Testis (tissue), 3 donors: ENCODE data around the gene ANKRD11. TPM values are rescaled to one million over a fixed set of nuclear protein-coding genes. Genes with fewer than 3 reads are reported as not detected.

Experiments
- DNase-seq: peaks from one replicate; pipeline ENCODE4 v3.0.0-alpha.2; 2019
- H3K27ac ChIP-seq, 2 donors: fragments of 200-600 bp; sonication (generic); one replicate each; pipeline ENCODE4 v1.5.1; 2019
- H3K27me3 ChIP-seq: fragments of 200-600 bp; sonication (generic); one replicate; pipeline ENCODE4 v1.5.1; 2019
- H3K36me3 ChIP-seq: fragments of 200-600 bp; sonication (generic); one replicate; pipeline ENCODE4 v1.5.1; 2017; ENCODE audit warnings: low read depth; ENCODE audit errors: missing control alignments
- H3K4me1 ChIP-seq: fragments of 200-600 bp; sonication (generic); one replicate; pipeline ENCODE4 v1.5.1; 2019
- H3K4me3 ChIP-seq, 2 donors: fragments of 200-600 bp; sonication (generic); one replicate each; pipeline ENCODE4 v1.5.1; 2017 to 2019
- H3K9me3 ChIP-seq: fragments of 200-600 bp; sonication (generic); one replicate; pipeline ENCODE4 v1.5.1; 2017
- CTCF ChIP-seq, 3 experiments: fragments of 450-650 bp in 2 of 3; fragments of 200-600 bp in 1 of 3; sonication (generic) in 1 of 3; IDR thresholded peaks; one replicate each; pipeline ENCODE4 v1.5.1; 2016 to 2019; ENCODE audit warnings: antibody characterized with exemption in 3 of 3, mild to moderate bottlenecking in 2 of 3, moderate library complexity in 1 of 3
- POLR2A ChIP-seq: fragments of 450-650 bp; IDR thresholded peaks from one replicate; pipeline ENCODE4 v1.6.1; 2017; ENCODE audit warnings: antibody characterized with exemption, mild to moderate bottlenecking, moderate library complexity
- WGBS, 2 donors: methylation state at CpG; one replicate each; pipeline ENCODE4 v1.1.5; 2018; 5-methylcytosine and 5-hydroxymethylcytosine counted together
- intact Hi-C: fragments of 100-400 bp; cut with DNase I; formaldehyde crosslinking; loops from one replicate; pipeline ENCODE4 v1.15.1; 2023; ENCODE audit warnings: low total_unique reads
- polyA plus RNA-seq: library from polyadenylated mRNA; stranded (reverse); fragments of 350-450 nt; fragmentation: Illumina TruSeq; extraction: RNeasy Lipid Tissue Mini Kit (QIAGEN cat#74804); gene quantifications from one replicate; pipeline ENCODE4 v1.2.3, GENCODE V29; 2014; ENCODE audit warnings: low read depth, low replicate concordance; ENCODE audit not compliant: insufficient read depth
- total RNA-seq, 2 donors: library from RNA; depleted of rRNA; stranded (reverse); fragments of >200 nt; gene quantifications; one replicate each; pipeline ENCODE4 v1.2.3, GENCODE V29; 2016

ANKRD11 gene
- total and polyA plus RNA-seq, 3 donors from 2014 or later = 49.7 to 187 (median 150) TPM

- no peak for DNase-seq
- Histone ChIP-seq H3K4me1 (peaks cover 9% of the 10 kb centered on the region), H3K9me3 (no peaks in the 10 kb centered on the region), H3K27me3 (no peaks in the 10 kb centered on the region), H3K36me3 (no peaks in the 10 kb centered on the region), H3K27ac (no peak overlapping the region), H3K4me3 (no peak overlapping the region)
- 81 to 82% methylated on average over 3 of the region's 3 CpGs for WGBS, 2 donors
- TF ChIP-seq POLR2A (no peak), CTCF (IDR thresholded peaks at IDR 0.05) (no peak)
- intact Hi-C loops = no loop called here
Measured at GRCh38 chr16:89495121-89495520, 4.8 kb upstream of the ANKRD11 start.

- no peak for DNase-seq
- 79 to 87% methylated on average over 5 of the region's 5 CpGs for WGBS, 2 donors
- intact Hi-C loops = no loop called here
- H3K4me1 ChIP-seq = peaks cover 10% of the 10 kb centered on the region
- TF ChIP-seq POLR2A = no peak
- no peak for TF ChIP-seq CTCF (IDR thresholded peaks at IDR 0.05)
- no peaks in the 10 kb centered on the region for H3K9me3 ChIP-seq
- no peak overlapping the region for H3K27ac ChIP-seq
- no peak overlapping the region for H3K4me3 ChIP-seq
- no peaks in the 10 kb centered on the region for H3K36me3 ChIP-seq
- H3K27me3 ChIP-seq = no peaks in the 10 kb centered on the region
Measured at GRCh38 chr16:89493776-89494175, 3.4 kb upstream of the ANKRD11 start.

GRCh38 chr16:89491974-89492687 lies 1.8 kb upstream of the ANKRD11 start:
- no peak overlapping the region for H3K27ac ChIP-seq
- TF ChIP-seq POLR2A (no peak), CTCF (IDR thresholded peaks at IDR 0.05) (no peak)
- no peaks in the 10 kb centered on the region for H3K27me3 ChIP-seq
- H3K9me3 ChIP-seq = no peaks in the 10 kb centered on the region
- WGBS, 2 donors = 56 to 64% methylated on average over 23 to 24 of the region's 24 CpGs
- H3K4me1 ChIP-seq = peaks cover 24% of the 10 kb centered on the region
- DNase-seq = no peak
- H3K4me3 ChIP-seq = peak overlapping the region in 1 of 2 donors; percentile 72
- intact Hi-C loops = no loop called here
- H3K36me3 ChIP-seq = no peaks in the 10 kb centered on the region

- 2 to 3% methylated on average over 16 to 22 of the region's 22 CpGs for WGBS, 2 donors
- no peak for DNase-seq
- Histone ChIP-seq H3K4me1 (peaks cover 28% of the 10 kb centered on the region), H3K27me3 (no peaks in the 10 kb centered on the region), H3K27ac (peak overlapping the region; percentile 57 to 87), H3K9me3 (no peaks in the 10 kb centered on the region), H3K36me3 (no peaks in the 10 kb centered on the region), H3K4me3 (peak overlapping the region; percentile 72 to 87)
- peak in 2 of 3 experiments; percentile 29 to 33 for TF ChIP-seq CTCF (IDR thresholded peaks at IDR 0.05)
- TF ChIP-seq POLR2A = no peak
- intact Hi-C loops = no loop called here
Measured at GRCh38 chr16:89491238-89491869, 993 bp upstream of the ANKRD11 start.
